CD4-positive, alpha-beta T cell treated with Interleukin-15 for 4 hours (primary cell): ENCODE measurements around the gene PRDM4.

ENCODE experiments used
- DNase-seq: peaks from one replicate; pipeline ENCODE4 v3.0.0-alpha.2; 2020; ENCODE audit warnings: low spot score

PRDM4 gene, protein sequence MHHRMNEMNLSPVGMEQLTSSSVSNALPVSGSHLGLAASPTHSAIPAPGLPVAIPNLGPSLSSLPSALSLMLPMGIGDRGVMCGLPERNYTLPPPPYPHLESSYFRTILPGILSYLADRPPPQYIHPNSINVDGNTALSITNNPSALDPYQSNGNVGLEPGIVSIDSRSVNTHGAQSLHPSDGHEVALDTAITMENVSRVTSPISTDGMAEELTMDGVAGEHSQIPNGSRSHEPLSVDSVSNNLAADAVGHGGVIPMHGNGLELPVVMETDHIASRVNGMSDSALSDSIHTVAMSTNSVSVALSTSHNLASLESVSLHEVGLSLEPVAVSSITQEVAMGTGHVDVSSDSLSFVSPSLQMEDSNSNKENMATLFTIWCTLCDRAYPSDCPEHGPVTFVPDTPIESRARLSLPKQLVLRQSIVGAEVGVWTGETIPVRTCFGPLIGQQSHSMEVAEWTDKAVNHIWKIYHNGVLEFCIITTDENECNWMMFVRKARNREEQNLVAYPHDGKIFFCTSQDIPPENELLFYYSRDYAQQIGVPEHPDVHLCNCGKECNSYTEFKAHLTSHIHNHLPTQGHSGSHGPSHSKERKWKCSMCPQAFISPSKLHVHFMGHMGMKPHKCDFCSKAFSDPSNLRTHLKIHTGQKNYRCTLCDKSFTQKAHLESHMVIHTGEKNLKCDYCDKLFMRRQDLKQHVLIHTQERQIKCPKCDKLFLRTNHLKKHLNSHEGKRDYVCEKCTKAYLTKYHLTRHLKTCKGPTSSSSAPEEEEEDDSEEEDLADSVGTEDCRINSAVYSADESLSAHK

GRCh38 chr12:107760809-107761501 is at the start of gene PRDM4:
PRDM4 (minus strand) TSS chr12:107761137; CDS start chr12:107760515, 622 bp downstream.
- peak; percentile 91 for DNase-seq

GRCh38 chr12:107807471-107808150 is 46.7 kb upstream of the PRDM4 start:
- DNase-seq, result no peak

DNA sequence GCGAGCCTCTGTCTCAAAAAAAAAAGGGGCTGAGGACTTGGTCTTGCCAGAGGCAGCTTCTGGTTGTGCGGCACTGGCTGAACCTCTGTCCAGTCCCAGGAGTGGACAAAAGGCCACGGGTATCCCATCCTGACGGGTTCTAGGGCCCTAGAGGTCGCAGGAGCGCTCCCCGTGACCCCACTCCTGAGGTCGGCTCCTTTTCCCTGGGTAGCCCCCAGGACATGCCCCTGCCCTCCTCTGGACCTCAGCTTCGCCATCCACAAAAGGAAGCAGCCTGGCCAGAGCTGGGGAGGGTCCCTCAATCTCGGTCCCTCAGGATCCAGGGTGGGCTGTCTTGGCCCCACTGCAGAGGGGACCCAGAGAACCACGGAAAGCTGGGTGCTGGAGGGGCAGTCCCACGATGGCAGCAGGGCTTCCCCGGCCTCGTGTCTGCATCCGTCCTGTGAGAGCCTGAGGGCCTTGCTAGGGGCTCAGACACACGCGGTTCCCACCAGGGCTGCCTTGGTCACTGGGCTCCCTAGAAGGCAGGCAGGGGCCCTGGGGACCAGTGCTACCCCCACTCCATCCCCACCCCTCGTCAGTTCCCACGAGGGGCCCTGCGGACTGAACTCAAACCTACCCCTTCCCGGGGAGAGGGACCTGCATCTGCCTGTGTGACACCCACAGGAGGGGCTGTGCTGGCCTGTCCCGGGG is 44.7 kb upstream of the PRDM4 start:
- DNase-seq, result no peak

DNA sequence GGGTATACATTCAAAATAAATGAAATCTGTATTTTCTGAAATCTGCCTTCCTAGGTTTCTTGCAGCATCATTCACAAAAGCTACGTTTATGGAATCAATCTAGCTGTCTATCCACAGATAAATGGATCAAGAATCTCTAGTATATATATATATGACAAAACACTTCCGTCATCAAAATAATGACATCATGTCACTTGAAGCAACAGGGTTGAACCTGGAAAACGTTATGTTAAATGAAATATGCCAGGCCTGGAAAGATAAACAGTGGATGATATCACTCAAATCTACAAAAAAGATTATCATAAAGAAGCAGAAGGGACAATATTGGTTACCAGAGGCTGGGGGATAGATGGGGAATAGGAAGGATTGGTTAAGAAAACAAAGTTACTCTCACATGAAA is 42.2 kb upstream of the PRDM4 start:
- DNase-seq, result no peak

DNA sequence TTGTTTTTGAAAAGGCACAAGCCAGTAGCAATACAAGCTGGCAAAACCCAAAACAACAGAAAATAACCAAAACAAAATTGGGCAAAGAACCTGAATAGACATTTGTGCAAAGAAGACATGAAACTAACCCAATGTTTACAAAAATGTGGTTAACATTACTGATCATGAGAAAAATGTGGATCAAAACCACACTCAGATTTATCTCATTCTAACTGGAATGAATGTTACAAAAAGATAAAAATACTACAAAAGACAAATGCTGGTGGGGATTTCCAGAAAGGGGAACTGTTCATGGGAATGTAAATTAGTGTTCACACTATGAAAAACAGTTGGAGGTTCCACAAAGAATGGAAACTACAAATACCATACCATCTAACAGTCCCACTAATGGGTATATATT is 40.2 kb upstream of the PRDM4 start:
- DNase-seq, result no peak

DNA sequence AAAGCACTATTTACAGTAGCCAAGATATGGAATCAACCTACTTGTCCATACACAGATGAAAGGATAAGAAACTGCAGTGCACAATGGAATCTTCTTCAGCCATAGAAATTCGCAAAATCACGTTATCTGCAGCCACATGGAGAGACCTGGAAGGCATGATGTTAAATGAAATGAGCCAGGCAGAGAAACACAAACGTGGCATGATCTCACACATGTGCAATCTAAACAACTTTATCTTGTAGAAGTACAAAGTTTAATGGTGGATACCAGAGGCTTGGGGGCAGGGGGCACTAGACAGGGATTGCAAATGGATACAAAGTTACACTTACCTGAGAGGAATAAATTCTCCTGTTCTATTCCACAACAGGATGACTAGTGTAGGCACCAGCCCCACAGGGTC is 37.6 kb upstream of the PRDM4 start:
- DNase-seq, result no peak

- DNase-seq, result no peak
These were observed 33.5 kb upstream of the PRDM4 start for GRCh38 chr12:107794451-107794850.

- DNase-seq, result no peak
These were observed 30.6 kb upstream of the PRDM4 start for GRCh38 chr12:107791465-107792089.

GRCh38 chr12:107788690-107789458 is 27.9 kb upstream of the PRDM4 start:
- no peak for DNase-seq

DNA sequence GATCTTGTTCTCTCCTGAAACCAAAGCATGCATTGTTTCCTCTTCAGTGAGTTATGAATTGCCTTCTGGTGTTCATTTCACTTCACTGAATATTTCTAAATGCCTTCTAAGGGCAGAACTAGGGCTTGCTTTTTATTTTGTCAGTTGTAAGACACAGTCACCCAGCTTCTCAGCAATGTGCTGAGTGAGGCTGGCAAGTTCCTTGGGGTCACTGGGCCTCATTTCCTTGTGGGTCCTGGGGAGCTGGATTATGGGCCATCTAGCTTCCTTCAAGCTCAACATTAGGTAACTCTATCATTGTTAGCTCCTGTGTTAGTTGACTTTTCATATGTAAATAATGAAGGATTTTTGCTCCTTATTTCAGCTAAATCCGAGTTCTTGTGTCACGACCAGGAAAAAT is 27.3 kb upstream of the PRDM4 start:
- no peak for DNase-seq

DNA sequence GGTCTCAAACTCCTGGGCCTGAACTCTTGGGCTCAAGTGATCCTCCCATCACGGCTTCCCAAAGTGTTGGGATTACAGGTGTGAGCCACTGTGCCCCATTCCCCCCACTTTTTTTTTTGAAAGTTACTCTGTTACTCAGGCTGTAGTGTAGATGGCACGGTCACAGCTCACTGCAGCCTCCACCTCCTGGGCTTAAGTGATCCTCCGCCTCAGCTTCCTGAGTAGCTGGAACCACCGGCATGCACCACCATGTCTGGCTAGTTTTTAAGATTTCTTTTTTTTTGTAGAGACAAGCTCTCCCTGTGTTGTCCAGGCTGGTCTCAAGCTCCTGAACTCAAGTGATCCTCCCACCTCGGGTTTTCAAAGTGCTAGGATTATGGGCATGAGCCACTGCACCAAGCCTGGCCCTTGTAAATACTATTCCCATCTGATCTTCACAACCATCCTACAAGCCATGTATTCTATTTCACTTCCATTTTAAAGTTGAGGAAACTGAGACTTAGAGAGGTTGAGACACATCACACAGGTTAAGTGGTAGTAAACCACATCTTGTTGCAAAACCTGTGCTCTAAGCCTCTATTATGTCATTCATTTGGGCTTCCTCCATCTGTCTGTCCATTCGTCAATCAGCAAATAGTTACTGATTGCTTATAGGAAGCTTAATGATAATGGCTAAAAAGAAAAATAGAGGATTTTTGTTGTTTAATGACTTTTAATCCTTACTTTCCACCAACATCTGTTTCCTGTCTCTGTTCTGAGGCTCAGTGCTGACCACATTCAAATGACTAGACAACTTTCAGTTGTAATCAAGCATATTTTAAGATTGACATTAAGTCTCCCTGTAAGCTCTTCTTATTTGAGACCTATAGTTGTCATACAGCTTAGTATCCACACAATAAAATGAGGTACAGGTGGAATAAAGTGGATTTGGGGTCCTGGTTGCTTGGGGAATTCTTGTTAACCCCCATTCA is 22.8 kb upstream of the PRDM4 start:
- DNase-seq, result no peak

DNA sequence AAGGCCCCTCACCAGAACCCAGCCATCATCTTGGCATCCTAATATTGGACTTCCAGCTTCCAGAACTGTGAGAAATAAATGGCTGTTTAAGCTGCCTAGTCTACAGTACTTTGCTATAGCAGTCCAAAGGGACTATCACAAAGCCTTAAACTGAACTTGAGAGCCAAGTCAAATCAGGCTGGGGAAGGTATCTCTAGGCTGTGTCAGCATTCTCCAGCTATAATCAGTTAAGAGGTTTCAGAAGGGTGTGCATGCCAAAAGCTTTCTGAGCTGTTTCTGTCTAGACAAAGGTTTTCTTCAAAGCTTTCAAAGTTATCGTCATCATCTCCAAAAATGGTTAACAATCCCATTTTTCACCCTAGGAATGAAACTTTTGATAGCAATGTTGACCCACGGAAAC is 21.1 kb upstream of the PRDM4 start:
- DNase-seq, result no peak

GRCh38 chr12:107780298-107780697 is 19.4 kb upstream of the PRDM4 start:
- DNase-seq, result no peak

DNA sequence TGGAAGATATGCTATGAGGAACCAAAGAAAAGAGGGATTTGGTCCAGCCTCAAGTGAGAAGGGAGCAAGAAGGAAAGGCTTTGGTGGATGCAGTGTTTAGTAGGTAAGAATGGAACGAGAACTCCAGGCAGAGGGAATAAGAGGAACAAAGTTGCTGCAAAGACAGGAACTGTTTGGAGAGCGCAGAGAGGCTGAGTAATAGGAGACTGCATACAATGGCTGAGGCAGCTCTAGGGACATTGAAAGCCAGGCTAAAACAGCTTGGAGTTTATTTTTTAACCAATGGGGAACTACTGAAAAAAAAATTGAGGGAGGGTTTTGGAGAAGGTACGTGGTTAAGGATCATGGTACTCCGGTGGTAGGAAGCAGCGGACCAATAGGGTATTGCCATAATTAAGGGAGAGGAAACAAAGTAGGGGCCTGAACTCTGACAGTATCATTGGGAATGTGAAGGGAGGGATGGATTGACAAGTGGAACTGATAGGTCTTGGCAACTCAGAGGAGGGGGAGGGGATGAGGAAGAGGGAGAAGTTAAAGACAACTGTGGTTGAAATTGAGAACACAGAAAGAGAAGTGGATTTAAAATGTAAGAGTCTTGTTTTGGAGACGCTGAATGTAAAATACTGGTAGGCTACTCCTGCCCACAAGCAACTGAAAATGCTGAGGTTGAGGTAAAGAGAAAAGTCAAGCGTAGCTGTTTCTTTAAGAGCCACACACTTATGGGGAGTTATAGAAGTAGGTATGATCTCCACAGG is 18.3 kb upstream of the PRDM4 start:
- DNase-seq, result no peak

DNA sequence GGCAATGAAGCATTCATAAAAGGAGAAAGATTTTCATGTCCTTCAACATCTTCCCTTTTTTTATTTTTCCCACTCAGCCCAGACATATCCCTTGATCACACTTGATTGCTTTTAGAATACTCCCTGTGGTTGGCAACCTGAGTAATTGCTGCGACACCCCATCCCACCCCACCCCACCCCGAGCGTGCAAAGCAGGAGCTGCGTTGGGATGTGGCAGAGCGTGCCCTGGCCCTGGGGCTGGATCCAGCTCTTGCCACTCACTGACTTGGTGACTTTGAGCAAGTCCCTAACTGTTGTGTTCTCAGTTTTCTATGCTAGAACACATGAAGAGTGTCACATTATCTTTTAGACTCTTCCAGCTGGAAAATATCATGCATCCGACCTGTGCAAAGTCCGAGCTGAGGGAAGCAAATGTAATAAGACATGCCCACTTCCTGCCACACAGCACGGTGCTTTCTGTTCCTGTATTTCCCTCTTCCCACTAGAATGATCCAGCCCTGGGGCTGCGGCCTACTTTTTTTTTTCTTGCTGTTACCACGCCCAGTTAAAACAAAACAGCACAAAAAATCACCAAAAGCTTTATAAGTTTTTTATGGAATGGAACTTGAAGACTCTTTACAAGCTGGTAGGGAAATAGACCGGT is 17.6 kb upstream of the PRDM4 start:
- no peak for DNase-seq

GRCh38 chr12:107776171-107776570 is 15.2 kb upstream of the PRDM4 start:
- DNase-seq, result no peak

DNA sequence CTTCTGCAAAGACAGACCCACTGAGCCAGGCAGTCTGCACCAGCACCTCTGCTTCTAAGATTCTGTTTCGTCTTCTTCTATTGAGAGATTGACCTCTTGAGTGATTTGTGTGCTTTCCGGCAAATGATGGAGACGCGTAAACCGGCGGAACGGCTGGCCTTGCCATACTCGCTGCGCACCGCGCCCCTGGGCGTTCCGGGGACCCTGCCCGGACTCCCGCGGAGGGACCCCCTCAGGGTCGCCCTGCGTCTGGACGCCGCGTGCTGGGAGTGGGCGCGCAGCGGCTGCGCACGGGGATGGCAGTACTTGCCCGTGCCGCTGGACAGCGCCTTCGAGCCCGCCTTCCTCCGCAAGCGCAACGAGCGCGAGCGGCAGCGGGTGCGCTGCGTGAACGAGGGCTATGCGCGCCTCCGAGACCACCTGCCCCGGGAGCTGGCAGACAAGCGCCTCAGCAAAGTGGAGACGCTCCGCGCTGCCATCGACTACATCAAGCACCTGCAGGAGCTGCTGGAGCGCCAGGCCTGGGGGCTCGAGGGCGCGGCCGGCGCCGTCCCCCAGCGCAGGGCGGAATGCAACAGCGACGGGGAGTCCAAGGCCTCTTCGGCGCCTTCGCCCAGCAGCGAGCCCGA is 14.3 kb upstream of the PRDM4 start:
- DNase-seq, result no peak
